ENCODE results near the gene ZFAND4.
"Not testable (repeated sequence)": the region's sequence is repeated elsewhere in the genome, so short reads cannot be mapped to it uniquely, and the experiment has no call there.

The ZFAND4 gene

DNA sequence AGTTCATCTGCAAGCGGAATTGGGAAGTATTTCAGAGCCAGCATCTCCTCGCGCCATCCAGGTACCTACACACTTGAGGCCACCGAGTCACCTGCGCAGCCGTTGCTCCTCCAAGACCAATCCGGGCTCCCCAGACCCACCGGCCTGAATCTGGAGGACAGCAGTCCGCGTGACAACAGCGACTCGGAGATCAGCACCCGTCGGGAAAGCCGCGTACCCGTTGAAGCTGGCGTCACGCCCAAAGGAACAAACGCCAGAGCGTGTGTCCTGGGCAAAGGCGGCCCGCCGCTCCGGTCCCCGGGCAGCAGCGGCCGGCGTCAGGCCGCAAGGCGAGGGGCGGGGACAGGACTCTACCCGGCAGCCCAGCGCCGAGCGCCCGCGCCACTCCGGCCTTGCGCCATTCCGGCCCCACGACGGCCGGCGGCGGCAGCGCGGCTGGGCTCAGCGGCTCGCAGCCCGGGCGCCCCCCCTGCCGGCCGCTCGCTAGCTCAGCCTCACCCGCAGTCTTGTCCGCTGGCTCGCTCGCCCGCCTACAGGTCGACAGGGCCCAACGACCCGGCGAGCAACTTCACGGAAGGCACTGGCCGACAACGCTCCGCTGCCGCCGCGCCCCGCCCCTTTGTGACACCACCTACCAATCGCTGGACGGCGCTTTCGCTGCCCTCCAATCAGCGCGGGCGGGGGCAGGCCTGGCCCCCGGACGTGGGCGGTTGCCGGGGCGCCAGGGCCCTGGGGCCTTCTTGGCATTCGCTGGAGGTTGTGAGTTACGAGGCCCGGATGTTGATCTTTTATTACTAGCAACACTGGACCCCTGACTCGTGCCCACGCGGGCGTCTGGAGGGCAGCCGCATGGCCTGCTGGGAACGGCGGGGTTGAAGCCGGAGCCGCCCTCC is at the start of gene ZFAND4:
Gene ZFAND4, minus strand, starts transcription at position 592 of the 893 bp plus-strand sequence. CDS start 9,047 bp downstream, outside the sequence.
- TF ChIP-seq, protein P1, sequence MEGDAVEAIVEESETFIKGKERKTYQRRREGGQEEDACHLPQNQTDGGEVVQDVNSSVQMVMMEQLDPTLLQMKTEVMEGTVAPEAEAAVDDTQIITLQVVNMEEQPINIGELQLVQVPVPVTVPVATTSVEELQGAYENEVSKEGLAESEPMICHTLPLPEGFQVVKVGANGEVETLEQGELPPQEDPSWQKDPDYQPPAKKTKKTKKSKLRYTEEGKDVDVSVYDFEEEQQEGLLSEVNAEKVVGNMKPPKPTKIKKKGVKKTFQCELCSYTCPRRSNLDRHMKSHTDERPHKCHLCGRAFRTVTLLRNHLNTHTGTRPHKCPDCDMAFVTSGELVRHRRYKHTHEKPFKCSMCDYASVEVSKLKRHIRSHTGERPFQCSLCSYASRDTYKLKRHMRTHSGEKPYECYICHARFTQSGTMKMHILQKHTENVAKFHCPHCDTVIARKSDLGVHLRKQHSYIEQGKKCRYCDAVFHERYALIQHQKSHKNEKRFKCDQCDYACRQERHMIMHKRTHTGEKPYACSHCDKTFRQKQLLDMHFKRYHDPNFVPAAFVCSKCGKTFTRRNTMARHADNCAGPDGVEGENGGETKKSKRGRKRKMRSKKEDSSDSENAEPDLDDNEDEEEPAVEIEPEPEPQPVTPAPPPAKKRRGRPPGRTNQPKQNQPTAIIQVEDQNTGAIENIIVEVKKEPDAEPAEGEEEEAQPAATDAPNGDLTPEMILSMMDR (IDR thresholded peaks at IDR 0.05; ENCODE audit: low read depth, low read length) = no peak; the same call in 1 of the 2 replicates
- H3K4me3 ChIP-seq (ENCODE audit: low read depth, low read length) = peak within 1 kb of the TSS; percentile 79

DNA sequence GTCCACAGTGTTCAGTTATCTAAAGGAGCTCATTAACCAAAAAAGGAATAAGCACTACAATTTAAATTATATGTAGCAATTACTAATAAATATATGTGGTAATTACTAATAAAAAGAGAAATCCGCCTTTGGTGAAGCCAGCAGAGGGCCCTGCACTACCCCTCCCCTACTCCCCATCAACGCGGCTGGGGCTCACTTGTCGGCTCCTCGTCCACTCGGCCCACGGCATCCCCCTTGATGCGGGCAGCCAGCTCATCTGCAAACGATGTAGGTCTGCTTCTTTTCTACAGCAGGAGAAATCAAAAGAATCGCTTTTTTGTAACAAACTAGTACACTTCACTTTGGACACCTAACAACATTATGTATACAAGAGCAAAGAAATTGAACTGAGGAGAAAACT is 48.9 kb upstream of the ZFAND4 start:
- not testable (repeated sequence) for H3K4me3 ChIP-seq (ENCODE audit: low read depth, low read length)

DNA sequence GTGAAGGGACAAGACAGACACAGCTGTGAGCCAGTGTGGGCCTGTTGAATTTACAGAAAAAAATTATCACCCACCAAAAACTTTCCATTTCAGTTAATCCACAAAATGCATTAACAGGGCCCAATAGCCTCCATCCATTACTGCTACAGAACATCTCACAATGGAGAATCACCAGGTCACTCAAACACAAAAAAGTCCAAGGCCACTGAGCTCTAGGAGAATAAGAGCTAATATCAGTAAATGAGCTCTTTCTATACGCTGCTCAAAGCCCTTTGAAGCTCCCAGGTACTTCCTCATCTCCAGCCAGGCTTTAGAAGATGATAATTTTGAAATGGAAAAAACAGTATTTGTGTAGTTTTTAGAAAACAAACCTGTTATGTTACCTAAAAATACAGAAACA is 45.1 kb upstream of the ZFAND4 start:
- H3K4me3 ChIP-seq (ENCODE audit: low read depth, low read length) = not testable (repeated sequence)

DNA sequence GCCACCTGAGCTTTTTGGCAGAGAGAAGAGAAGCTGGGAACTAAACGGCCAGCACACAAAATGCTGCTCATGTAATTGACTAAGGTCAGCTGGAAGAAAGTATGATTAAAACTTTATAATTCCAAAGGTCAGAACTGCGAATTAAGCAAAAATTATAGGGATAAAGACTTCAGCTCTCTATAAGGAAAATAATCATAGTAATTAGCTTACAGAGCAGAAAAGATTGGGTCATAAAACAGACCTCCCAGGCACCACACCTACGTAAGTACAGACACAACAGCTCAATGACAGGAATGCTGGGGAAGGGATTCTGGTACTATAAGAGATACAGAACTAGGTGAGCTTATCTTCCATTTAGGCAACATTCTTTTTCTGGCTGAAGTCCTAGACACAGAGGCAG is 44.5 kb upstream of the ZFAND4 start:
- H3K4me3 ChIP-seq (ENCODE audit: low read depth, low read length) = not testable (repeated sequence)

DNA sequence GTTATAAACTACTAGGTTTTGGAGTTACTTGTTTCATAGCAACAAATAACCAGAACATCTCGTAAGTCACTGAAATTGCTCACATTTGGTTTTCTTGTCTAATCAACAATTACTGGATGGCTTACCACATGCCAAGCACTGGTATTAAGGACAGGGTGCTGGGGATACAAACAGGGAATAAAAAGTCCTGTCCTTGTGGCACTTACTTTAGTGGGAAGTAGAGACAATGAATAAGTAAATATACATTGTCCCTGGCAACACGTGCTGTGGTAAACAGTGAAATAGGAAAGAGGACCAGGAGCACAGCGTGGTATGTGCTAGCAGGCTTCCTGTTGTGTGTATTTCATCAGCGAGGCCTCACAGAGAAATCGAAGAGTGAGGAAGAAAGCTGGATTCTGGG is 38.7 kb upstream of the ZFAND4 start:
- H3K4me3 ChIP-seq (ENCODE audit: low read depth, low read length) = not testable (repeated sequence)

DNA sequence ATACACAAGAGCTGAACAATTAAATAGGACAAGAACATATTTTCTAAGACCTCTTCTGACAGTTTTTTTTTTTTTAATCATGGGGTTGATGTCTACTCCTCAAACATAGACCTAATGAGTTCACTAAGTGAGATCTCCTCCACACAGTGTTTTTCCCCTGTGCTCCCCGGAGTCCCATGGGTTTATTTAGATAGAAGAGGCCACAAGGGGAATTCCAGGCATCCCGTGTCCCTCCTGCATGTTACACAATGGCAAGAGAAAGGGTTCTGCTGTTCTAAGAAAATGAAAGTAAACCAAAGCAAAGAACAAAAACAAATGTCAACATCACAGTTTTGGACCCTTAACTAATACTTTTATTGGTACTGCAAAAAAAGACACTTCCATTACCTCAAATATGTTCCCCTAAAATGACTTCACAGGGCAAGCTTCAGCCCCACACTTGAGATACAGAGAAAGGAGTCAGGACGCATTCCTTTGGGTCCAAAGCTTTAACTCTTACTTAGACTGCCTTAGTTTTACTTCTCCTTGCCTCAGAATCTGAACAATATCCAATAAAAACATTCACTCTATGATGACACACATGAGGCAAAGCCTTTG is 37.7 kb upstream of the ZFAND4 start:
- 0 out of 2 replicates have a peak overlapping the region, but pooled peaks have one; percentile 27 for H3K4me3 ChIP-seq (ENCODE audit: low read depth, low read length)

DNA sequence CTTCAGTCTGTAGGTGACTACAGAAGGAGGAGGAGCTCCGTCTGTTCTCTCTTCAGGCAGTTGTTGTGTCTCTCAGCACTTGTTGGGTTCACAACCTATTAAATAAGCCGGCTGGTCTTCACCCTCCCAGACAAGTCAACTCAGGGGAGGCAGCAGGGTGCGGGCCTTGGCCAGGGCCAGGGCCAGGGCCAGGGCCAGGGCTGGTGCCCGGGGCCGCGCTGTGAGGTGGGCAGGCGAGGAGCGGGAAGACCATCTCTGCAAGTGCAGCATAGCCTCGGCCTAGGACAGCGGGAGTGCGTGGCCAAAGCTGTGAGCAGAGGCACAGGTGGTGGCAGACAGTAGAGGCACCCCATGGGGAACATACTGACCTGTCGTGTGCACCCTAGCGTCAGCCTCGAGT is 5.9 kb upstream of the ZFAND4 start:
- H3K4me3 ChIP-seq (ENCODE audit: low read depth, low read length) = not testable (repeated sequence)

- no peak overlapping the region for H3K4me3 ChIP-seq (ENCODE audit: low read depth, low read length)
- TF ChIP-seq, protein P1 (IDR thresholded peaks at IDR 0.05; ENCODE audit: low read depth, low read length) = no peak
These were observed 2.8 kb upstream of the ZFAND4 start for GRCh38 chr10:45675388-45675787.

DNA sequence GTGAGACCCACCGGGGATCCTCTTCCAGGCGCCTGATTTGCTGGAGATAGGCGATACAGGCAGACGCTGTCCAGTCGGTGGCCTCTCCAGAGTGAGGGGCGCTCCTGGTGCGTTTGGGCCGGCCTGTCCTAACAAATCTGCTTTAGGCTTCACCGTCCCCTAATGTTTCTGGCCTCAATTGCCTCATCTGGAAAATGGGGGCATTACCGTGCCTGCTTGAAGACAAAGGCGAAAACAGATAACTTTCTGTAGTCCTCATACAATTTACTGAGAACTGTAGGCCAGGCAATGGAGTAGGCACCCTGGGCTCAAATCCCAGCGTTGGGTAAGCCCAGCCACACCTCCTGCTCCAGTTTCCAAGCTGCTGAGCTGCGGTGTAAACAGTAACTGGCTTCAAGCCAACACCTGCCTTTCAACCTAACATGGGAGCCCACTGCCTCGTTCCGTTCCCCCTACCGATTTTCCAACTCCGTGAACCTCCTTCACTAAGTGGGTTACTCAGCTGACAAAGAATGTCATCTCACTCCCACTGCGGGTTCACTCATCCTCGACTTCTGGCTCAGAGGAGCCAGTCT is 589 bp upstream of the ZFAND4 start:
- peak overlapping the region; percentile 79 for H3K4me3 ChIP-seq (ENCODE audit: low read depth, low read length)
- TF ChIP-seq, protein P1 (IDR thresholded peaks at IDR 0.05; ENCODE audit: low read depth, low read length) = no peak

DNA sequence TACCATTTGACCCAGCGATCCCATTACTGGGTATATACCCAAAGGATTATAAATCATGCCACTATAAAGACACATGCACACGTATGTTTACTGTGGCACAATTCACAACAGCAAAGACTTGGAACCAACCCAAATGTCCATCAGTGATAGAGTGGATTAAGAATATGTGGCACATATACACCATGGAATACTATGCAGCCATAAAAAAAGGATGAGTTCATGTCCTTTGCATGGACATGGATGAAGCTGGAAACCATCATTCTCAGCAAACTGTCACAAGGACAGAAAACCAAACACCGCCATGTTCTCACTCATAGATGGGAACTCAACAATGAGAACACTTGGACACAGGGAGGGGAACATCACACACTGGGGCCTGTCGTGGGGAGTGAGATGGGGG is 1.3 kb downstream of the ZFAND4 start:
- H3K4me3 ChIP-seq (ENCODE audit: low read depth, low read length) = peak overlapping the region; percentile 79; the same call in 1 of the 2 replicates

GRCh38 chr10:45669897-45670296 is 2.7 kb downstream of the ZFAND4 start:
- H3K4me3 ChIP-seq (ENCODE audit: low read depth, low read length) = not testable (repeated sequence)

Measured in WI38 (cell line).